LNCaP clone FGC (cell line): ENCODE results near the gene PLAGL1.

Experiments used
- DNase-seq: peaks from one replicate; pipeline ENCODE4 v3.0.0-alpha.2; 2011; ENCODE audit warnings: low read depth
- H3K4me3 ChIP-seq: 2 replicates; pipeline ENCODE4 v1.5.1; 2011; ENCODE audit warnings: mild to moderate bottlenecking, low read depth, low read length, control low read depth
- CTCF ChIP-seq: IDR thresholded peaks from 2 replicates; pipeline ENCODE4 v1.5.1; 2012; ENCODE audit warnings: mild to moderate bottlenecking; ENCODE audit not compliant: control insufficient read depth, insufficient read depth; ENCODE audit errors: extremely low read depth

The PLAGL1 gene

GRCh38 chr6:143894655-143895054 is 113.4 kb downstream of the PLAGL1 start:
- no peak overlapping the region for H3K4me3 ChIP-seq
- DNase-seq = no peak
- no peak for TF ChIP-seq CTCF
